HEK293 (cell line): ENCODE data around the gene BCAS3.

Source experiments
- KLF10 ChIP-seq: fragments of 450-650 bp; IDR thresholded peaks from 2 replicates; pipeline ENCODE4 v1.5.1; 2018; ENCODE audit warnings: missing biosample characterization, mild to moderate bottlenecking, missing genetic modification characterization
- ZBTB1 ChIP-seq: fragments of 450-650 bp; formaldehyde crosslinking; IDR thresholded peaks from 2 replicates; pipeline ENCODE4 v1.5.1; 2016; ENCODE audit warnings: missing biosample characterization, missing genetic modification characterization
- ZNF10 ChIP-seq: fragments of 450-650 bp; formaldehyde crosslinking; IDR thresholded peaks from 2 replicates; pipeline ENCODE4 v1.5.1; 2017; ENCODE audit warnings: missing biosample characterization, missing genetic modification characterization
- ZNF140 ChIP-seq: fragments of 450-650 bp; formaldehyde crosslinking; IDR thresholded peaks from 2 replicates; pipeline ENCODE4 v1.5.1; 2016; ENCODE audit warnings: missing biosample characterization, missing genetic modification characterization
- ZNF341 ChIP-seq: fragments of 450-650 bp; formaldehyde crosslinking; IDR thresholded peaks from 2 replicates; pipeline ENCODE4; 2016; ENCODE audit warnings: low read depth, missing biosample characterization, missing genetic modification characterization
- ZNF792 ChIP-seq: fragments of 450-650 bp; formaldehyde crosslinking; IDR thresholded peaks from 2 replicates; pipeline ENCODE4 v1.5.1; 2016; ENCODE audit warnings: missing biosample characterization, missing genetic modification characterization
- TF ChIP-seq, protein P1 (sequence below): fragments of 450-650 bp; formaldehyde crosslinking; conservative IDR thresholded peaks from 2 replicates; pipeline ENCODE4 v1.5.1; 2016; ENCODE audit warnings: low read depth, missing biosample characterization, missing genetic modification characterization
- TF ChIP-seq, protein P2 (sequence below): fragments of 450-650 bp; formaldehyde crosslinking; IDR thresholded peaks from 2 replicates; pipeline ENCODE4 v1.5.1; 2016; ENCODE audit warnings: missing biosample characterization, missing genetic modification characterization
- TF ChIP-seq, protein P3 (sequence below): sonication (generic); formaldehyde crosslinking; IDR thresholded peaks from 2 replicates; pipeline ENCODE4 v1.8.1; 2022; ENCODE audit warnings: mild to moderate bottlenecking, moderate library complexity, missing genetic modification reagents
- TF ChIP-seq, protein P4 (sequence below): fragments of 450-650 bp; formaldehyde crosslinking; IDR thresholded peaks from 2 replicates; pipeline ENCODE4 v1.5.1; 2017; ENCODE audit warnings: missing biosample characterization, missing genetic modification characterization

DNA sequence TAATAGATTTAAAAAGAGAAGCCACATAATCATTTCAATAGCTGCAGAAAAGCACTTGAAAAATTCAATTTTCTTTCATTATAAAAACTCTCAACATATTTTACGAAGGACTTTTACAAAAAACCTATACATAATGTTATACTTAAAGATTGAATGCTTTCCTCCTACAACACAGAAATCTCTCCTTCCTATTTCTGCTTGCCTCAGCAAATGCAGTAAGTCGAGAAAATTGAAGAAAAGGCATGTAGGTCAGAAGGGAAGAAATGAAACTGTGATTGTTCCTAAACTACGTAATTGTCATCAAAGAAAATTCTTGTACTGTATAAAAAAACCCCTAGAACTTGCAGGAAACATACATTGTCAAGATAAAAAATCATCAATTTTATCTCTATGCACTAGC is 267.1 kb downstream of the BCAS3 start:
- TF ChIP-seq ZNF140 (tag by site-specific recombination) (no peak), ZNF792 (tag by site-specific recombination) (no peak), ZBTB1 (tag by site-specific recombination) (no peak), ZNF10 (tag by site-specific recombination) (no peak), ZNF341 (no peak), KLF10 (tag by site-specific recombination) (no peak)
- TF ChIP-seq, protein P1, sequence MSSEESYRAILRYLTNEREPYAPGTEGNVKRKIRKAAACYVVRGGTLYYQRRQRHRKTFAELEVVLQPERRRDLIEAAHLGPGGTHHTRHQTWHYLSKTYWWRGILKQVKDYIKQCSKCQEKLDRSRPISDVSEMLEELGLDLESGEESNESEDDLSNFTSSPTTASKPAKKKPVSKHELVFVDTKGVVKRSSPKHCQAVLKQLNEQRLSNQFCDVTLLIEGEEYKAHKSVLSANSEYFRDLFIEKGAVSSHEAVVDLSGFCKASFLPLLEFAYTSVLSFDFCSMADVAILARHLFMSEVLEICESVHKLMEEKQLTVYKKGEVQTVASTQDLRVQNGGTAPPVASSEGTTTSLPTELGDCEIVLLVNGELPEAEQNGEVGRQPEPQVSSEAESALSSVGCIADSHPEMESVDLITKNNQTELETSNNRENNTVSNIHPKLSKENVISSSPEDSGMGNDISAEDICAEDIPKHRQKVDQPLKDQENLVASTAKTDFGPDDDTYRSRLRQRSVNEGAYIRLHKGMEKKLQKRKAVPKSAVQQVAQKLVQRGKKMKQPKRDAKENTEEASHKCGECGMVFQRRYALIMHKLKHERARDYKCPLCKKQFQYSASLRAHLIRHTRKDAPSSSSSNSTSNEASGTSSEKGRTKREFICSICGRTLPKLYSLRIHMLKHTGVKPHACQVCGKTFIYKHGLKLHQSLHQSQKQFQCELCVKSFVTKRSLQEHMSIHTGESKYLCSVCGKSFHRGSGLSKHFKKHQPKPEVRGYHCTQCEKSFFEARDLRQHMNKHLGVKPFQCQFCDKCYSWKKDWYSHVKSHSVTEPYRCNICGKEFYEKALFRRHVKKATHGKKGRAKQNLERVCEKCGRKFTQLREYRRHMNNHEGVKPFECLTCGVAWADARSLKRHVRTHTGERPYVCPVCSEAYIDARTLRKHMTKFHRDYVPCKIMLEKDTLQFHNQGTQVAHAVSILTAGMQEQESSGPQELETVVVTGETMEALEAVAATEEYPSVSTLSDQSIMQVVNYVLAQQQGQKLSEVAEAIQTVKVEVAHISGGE (tag by site-specific recombination): no peak
- TF ChIP-seq, protein P2, sequence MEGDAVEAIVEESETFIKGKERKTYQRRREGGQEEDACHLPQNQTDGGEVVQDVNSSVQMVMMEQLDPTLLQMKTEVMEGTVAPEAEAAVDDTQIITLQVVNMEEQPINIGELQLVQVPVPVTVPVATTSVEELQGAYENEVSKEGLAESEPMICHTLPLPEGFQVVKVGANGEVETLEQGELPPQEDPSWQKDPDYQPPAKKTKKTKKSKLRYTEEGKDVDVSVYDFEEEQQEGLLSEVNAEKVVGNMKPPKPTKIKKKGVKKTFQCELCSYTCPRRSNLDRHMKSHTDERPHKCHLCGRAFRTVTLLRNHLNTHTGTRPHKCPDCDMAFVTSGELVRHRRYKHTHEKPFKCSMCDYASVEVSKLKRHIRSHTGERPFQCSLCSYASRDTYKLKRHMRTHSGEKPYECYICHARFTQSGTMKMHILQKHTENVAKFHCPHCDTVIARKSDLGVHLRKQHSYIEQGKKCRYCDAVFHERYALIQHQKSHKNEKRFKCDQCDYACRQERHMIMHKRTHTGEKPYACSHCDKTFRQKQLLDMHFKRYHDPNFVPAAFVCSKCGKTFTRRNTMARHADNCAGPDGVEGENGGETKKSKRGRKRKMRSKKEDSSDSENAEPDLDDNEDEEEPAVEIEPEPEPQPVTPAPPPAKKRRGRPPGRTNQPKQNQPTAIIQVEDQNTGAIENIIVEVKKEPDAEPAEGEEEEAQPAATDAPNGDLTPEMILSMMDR (tag by site-specific recombination): no peak
- TF ChIP-seq, protein P3, sequence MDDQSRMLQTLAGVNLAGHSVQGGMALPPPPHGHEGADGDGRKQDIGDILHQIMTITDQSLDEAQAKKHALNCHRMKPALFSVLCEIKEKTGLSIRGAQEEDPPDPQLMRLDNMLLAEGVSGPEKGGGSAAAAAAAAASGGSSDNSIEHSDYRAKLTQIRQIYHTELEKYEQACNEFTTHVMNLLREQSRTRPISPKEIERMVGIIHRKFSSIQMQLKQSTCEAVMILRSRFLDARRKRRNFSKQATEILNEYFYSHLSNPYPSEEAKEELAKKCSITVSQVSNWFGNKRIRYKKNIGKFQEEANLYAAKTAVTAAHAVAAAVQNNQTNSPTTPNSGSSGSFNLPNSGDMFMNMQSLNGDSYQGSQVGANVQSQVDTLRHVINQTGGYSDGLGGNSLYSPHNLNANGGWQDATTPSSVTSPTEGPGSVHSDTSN: no peak
- TF ChIP-seq, protein P4, sequence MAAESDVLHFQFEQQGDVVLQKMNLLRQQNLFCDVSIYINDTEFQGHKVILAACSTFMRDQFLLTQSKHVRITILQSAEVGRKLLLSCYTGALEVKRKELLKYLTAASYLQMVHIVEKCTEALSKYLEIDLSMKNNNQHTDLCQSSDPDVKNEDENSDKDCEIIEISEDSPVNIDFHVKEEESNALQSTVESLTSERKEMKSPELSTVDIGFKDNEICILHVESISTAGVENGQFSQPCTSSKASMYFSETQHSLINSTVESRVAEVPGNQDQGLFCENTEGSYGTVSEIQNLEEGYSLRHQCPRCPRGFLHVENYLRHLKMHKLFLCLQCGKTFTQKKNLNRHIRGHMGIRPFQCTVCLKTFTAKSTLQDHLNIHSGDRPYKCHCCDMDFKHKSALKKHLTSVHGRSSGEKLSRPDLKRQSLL: no peak
